Stimulated activated naive CD8-positive, alpha-beta T cell treated with anti-CD3 and anti-CD28 coated beads, Interleukin-15, Interleukin-2, amounts not matched to agents 100 ng/mL and 50 ng/mL, for 24 hours (primary cell): ENCODE data around the gene SHQ1.
"Not testable (repeated sequence)": the region's sequence is repeated elsewhere in the genome, so short reads cannot be mapped to it uniquely, and the experiment has no call there.

ENCODE experiments used
- H3K27ac Mint-ChIP-seq: one replicate; pipeline ENCODE4 v1.8.0; 2021; ENCODE audit warnings: mild to moderate bottlenecking, mixed read lengths
- H3K27me3 Mint-ChIP-seq: one replicate; pipeline ENCODE4 v1.8.0; 2021; ENCODE audit warnings: mixed read lengths
- H3K36me3 Mint-ChIP-seq: one replicate; pipeline ENCODE4 v1.8.0; 2021; ENCODE audit warnings: low read depth, mixed read lengths
- H3K4me1 Mint-ChIP-seq: one replicate; pipeline ENCODE4 v1.8.0; 2021; ENCODE audit warnings: low read depth, mixed read lengths
- H3K4me3 Mint-ChIP-seq: one replicate; pipeline ENCODE4 v1.8.0; 2021; ENCODE audit warnings: mild to moderate bottlenecking, mixed read lengths
- H3K9me3 Mint-ChIP-seq: one replicate; pipeline ENCODE4 v1.8.0; 2021; ENCODE audit warnings: mixed read lengths

Gene SHQ1

DNA sequence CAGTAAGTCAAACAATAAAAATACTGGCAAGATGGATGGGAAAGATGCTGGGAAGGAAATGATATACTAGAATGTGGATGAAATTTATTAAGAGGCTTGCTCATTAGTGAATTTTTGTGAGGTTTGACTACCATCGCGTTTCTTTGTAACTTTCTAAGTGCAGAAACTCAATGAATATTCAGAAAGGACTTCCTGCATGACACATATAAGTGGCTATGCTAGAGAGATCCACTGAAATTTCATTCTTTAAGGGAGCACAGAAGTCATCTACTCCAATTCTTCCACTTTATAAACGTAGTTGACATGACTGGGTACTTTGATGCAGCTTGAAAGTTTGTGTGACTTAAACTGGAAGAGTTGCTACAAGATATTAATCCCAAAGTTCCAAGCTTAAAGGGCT is 88.0 kb downstream of the SHQ1 start:
- Mint-ChIP-seq H3K4me3 (no peak overlapping the region), H3K9me3 (no peaks in the 10 kb centered on the region), H3K4me1 (peaks cover 42% of the 10 kb centered on the region), H3K27me3 (no peaks in the 10 kb centered on the region), H3K36me3 (peaks cover 39% of the 10 kb centered on the region), H3K27ac (no peak overlapping the region)

GRCh38 chr3:72756900-72757299 is 91.3 kb downstream of the SHQ1 start:
- Mint-ChIP-seq H3K36me3 (peaks cover 42% of the 10 kb centered on the region), H3K27ac (peak overlapping the region; percentile 76), H3K27me3 (no peaks in the 10 kb centered on the region), H3K4me3 (peak overlapping the region; percentile 12), H3K4me1 (peaks cover 45% of the 10 kb centered on the region), H3K9me3 (no peaks in the 10 kb centered on the region)

- Mint-ChIP-seq H3K27ac (no peak overlapping the region), H3K4me3 (no peak overlapping the region), H3K4me1 (peaks cover 47% of the 10 kb centered on the region), H3K9me3 (no peaks in the 10 kb centered on the region), H3K36me3 (peaks cover 47% of the 10 kb centered on the region), H3K27me3 (no peaks in the 10 kb centered on the region)
These were observed 93.7 kb downstream of the SHQ1 start for GRCh38 chr3:72754582-72754981.

DNA sequence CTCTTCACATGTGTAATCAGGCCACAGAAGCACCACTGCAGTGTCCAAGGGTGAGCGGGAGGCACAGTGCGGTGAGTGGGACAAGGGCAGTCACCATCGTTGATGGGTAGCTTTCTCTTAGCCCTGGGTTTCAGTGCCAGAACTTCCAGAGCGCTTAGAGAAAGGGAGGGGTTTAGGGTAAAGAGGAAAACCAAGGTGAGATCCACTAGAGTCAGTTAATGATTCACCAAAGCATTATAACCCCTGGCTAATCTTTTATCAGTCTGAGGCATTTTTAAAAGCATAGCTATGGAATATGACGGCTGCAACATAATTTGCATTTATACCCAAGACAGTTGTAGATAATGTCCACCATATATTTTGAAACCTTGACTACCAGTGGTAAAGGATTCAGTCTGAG is 94.8 kb downstream of the SHQ1 start:
- Mint-ChIP-seq H3K9me3 (no peaks in the 10 kb centered on the region), H3K4me1 (peaks cover 58% of the 10 kb centered on the region), H3K36me3 (peaks cover 53% of the 10 kb centered on the region), H3K27ac (no peak overlapping the region), H3K4me3 (no peak overlapping the region), H3K27me3 (no peaks in the 10 kb centered on the region)

DNA sequence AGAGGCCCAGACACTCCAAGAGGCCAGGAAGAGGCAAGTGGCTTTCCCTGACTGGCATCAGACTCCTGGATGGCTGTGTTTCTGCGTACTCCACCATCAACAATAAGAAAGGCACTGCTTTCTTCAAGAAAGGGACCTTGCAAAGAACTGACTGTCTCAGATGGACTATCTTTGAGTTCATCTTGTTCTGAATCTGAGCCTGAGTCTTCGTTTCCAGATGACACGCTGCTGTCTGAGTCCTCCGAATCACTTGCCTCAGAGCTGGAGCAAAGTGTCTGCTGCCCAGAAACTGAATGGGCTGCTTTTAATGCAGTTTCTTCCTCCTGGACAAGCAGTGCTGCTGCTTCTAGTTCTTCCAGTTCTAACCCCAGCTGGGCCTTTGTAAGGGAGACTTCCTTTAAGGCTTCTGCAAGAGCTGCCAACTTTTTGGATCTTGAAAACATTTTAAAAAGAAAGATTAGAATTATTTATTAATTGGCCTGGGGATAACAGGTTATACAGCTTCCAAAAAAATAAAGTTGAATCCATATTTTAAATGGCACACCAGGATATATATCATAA is 97.8 kb downstream of the SHQ1 start:
- Mint-ChIP-seq H3K4me1 (peaks cover 41% of the 10 kb centered on the region), H3K27ac (no peak overlapping the region), H3K9me3 (no peaks in the 10 kb centered on the region), H3K36me3 (peaks cover 55% of the 10 kb centered on the region), H3K4me3 (no peak overlapping the region), H3K27me3 (no peaks in the 10 kb centered on the region)

DNA sequence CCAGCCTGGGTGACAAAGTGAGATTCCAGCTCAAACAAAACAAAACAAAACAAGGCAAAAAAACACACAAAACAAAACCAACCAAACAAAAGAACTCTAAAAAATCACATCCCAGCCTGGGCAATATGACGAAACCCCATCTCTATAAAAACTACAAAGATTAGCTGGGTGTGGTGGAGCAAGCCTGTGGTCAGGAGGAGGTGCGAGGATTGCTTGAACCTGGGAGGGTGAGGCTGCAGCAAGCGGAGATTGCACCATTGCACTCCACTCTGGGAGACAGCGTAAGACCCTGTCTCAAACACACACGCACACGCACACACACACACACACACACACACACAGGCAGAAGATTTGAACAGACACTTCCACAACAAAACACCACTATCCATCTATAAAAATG is 99.6 kb downstream of the SHQ1 start:
- peaks cover 43% of the 10 kb centered on the region for H3K36me3 Mint-ChIP-seq
- peaks cover 30% of the 10 kb centered on the region for H3K4me1 Mint-ChIP-seq
- H3K9me3 Mint-ChIP-seq, result no peaks in the 10 kb centered on the region
- no peak overlapping the region for H3K27ac Mint-ChIP-seq
- no peak overlapping the region for H3K4me3 Mint-ChIP-seq
- H3K27me3 Mint-ChIP-seq, result no peaks in the 10 kb centered on the region

- Mint-ChIP-seq H3K9me3 (no peaks in the 10 kb centered on the region), H3K36me3 (peaks cover 27% of the 10 kb centered on the region), H3K27me3 (no peaks in the 10 kb centered on the region), H3K4me3 (no peak overlapping the region), H3K27ac (no peak overlapping the region), H3K4me1 (peaks cover 30% of the 10 kb centered on the region)
These were observed 101.5 kb downstream of the SHQ1 start for GRCh38 chr3:72746430-72747411.

DNA sequence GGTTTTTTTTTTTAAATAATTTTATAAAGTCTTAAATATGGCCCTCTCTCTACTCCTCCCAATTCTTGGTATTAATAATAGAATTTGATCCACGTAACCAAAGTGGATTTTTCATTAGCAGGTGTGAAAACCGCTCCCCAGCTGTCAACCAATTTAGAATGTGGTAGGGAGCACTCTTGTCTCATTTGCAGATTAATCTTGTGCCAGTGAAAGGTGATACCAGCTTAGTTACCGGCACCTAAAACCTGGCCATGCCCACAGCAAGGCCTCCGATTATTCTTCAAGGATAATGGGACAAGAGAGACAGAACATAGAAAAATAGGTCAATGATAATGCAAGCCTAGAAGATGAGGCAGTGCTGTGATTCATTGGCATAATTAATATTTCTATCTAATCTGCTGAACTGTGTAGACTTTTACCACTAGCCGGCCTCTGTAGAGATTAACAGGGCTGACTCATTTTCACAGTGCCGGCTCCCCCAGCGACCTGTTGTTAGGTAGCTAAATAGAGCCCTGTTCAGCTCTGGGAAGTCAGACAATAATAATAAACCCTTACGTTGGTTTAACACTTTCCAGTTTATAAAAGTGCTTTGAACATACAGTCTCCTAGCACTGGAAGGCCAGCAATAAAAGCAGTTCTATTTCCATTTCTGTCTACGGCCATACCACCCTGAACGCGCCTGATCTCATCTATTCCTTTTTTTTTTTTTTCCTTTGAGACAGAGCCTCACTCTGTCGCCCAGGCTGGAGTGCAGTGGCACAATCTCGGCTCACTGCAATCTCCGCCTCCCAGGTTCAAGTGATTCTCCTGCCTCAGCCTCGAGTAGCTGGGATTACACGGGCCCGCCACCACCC is 102.9 kb downstream of the SHQ1 start:
- no peak overlapping the region for H3K4me3 Mint-ChIP-seq
- peaks cover 29% of the 10 kb centered on the region for H3K4me1 Mint-ChIP-seq
- peaks cover 28% of the 10 kb centered on the region for H3K36me3 Mint-ChIP-seq
- no peak overlapping the region for H3K27ac Mint-ChIP-seq
- H3K9me3 Mint-ChIP-seq, result no peaks in the 10 kb centered on the region
- no peaks in the 10 kb centered on the region for H3K27me3 Mint-ChIP-seq

- H3K27me3 Mint-ChIP-seq, result no peaks in the 10 kb centered on the region
- peaks cover 18% of the 10 kb centered on the region for H3K36me3 Mint-ChIP-seq
- H3K4me3 Mint-ChIP-seq, result no peak overlapping the region
- H3K9me3 Mint-ChIP-seq, result no peaks in the 10 kb centered on the region
- H3K4me1 Mint-ChIP-seq, result peaks cover 23% of the 10 kb centered on the region
- H3K27ac Mint-ChIP-seq, result no peak overlapping the region
These were observed 103.9 kb downstream of the SHQ1 start for GRCh38 chr3:72744330-72744729.

GRCh38 chr3:72739531-72740466 is 108.4 kb downstream of the SHQ1 start:
- peaks cover 24% of the 10 kb centered on the region for H3K4me1 Mint-ChIP-seq
- H3K27me3 Mint-ChIP-seq, result no peaks in the 10 kb centered on the region
- H3K4me3 Mint-ChIP-seq, result peak overlapping the region; percentile 77
- peaks cover 4% of the 10 kb centered on the region for H3K36me3 Mint-ChIP-seq
- H3K27ac Mint-ChIP-seq, result no peak overlapping the region
- peaks cover 4% of the 10 kb centered on the region for H3K9me3 Mint-ChIP-seq

DNA sequence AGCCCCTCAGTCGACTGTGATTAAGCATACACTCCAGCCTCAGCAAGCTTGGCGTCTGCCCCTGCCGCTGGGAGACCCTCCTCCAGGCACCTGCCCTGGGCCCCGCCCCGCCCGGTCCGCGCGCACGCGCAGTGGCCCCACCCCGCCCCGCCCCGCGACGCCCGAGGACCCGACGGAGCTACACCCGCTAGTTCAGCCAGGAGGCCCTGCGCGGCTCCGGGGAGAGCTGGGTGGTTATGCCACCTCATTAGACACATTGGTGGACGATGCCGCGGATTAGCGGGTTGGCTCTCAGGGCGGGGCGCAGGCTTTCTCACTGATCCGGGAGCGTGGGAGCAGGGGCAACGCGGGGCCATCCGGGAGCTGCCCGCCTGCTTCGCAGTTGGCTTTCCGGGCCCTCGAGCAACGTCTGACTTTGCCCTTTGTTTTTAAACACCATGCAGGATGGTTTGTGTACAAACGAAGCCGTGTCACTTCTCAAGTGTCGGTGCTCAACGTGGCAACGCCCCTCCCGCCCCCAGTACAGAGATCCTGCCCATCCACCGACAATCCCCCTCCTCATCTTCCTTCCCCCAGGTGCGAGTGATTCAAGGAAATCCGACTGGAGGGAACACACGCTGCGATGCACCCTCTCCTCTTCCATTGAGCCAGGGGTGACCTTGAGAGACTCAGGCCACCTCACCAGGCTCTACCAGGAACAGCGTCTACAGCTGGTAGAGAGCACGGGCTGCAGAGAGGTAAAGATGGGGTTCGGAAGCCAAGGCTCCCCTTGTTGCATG is 109.3 kb downstream of the SHQ1 start:
- H3K9me3 Mint-ChIP-seq, result peaks cover 4% of the 10 kb centered on the region
- peaks cover 4% of the 10 kb centered on the region for H3K36me3 Mint-ChIP-seq
- H3K27me3 Mint-ChIP-seq, result no peaks in the 10 kb centered on the region
- peak overlapping the region; percentile 66 for H3K27ac Mint-ChIP-seq
- H3K4me1 Mint-ChIP-seq, result peaks cover 24% of the 10 kb centered on the region
- peak overlapping the region; percentile 77 for H3K4me3 Mint-ChIP-seq

- not testable (repeated sequence) for H3K36me3 Mint-ChIP-seq, H3K4me3 Mint-ChIP-seq, H3K27ac Mint-ChIP-seq, H3K27me3 Mint-ChIP-seq
- Mint-ChIP-seq H3K9me3 (peaks cover 11% of the 10 kb centered on the region), H3K4me1 (peaks cover 20% of the 10 kb centered on the region)
These were observed 113.2 kb downstream of the SHQ1 start for GRCh38 chr3:72735072-72735471.

DNA sequence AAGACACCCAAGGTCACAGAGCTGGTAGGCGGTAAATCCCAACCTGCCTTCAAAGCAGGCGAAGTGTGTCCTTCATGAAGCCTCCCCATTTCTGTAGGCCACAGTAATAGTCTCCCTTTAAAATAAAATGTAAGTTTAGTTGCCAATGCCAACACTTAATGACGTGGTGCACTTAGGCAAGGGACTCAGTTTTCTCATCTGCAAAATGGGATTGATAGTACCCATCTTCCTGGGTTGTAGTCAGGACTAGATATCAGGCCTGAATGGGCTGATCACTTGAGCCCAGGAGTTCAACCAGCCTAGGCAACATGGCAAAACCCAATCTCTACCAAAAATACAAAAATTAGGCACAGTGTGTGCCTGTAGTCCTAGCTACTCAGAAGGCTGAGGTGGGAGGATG is 114.6 kb downstream of the SHQ1 start:
- Mint-ChIP-seq H3K36me3 (peaks cover 5% of the 10 kb centered on the region), H3K27me3 (no peaks in the 10 kb centered on the region), H3K9me3 (peaks cover 11% of the 10 kb centered on the region), H3K4me1 (peaks cover 10% of the 10 kb centered on the region), H3K4me3 (no peak overlapping the region), H3K27ac (no peak overlapping the region)
